Measurements from ENCODE around the gene CHMP6.

The CHMP6 gene

DNA sequence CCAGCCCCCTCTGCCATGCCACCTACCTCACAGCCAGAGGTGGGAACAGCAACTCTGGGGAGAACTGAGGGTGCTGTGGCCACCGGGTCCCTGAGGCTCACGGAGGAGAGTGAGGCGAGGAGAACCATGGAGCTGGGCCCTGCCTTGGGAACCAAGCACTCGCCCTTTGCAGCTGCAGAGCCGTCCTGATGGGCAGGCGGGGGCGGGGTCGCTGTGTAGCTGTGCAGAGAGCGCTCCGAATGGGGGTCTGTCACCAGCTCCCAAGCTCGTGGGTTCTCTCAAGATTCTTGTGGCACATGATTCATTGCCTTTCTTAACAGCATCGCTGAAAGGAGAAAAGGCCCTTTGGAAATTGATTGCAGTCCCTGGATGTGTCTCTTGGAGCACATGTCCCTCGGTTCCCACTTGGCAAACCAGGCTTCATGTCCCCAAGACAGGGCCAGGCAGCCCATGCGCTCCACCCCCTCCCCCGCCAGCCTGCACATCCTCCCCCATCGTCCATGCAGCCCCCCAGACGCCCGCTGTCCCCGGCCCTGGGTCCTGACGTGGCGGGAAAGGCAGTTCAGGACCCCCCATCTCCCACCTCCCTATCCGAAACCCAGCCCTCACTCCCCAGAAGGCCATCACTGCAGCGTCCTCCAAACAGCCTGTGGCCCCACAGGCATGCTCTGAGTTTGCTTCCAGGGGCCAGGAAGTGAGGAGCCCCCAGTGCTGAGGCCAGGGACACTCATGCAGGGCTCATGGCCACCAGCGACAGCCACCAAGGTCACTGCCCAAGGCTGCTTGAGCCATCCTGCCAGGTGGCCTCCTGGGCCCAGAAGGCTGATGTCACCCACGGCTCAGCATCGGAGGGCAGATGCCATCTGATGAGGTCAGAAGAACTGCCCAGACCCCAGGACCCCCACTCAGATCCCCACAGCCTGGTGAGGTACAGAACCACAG lies 20.6 kb upstream of the CHMP6 start:
- in situ Hi-C loops (cut with HindIII; ENCODE audit: low sequenced_read_pairs), result no loop called here

DNA sequence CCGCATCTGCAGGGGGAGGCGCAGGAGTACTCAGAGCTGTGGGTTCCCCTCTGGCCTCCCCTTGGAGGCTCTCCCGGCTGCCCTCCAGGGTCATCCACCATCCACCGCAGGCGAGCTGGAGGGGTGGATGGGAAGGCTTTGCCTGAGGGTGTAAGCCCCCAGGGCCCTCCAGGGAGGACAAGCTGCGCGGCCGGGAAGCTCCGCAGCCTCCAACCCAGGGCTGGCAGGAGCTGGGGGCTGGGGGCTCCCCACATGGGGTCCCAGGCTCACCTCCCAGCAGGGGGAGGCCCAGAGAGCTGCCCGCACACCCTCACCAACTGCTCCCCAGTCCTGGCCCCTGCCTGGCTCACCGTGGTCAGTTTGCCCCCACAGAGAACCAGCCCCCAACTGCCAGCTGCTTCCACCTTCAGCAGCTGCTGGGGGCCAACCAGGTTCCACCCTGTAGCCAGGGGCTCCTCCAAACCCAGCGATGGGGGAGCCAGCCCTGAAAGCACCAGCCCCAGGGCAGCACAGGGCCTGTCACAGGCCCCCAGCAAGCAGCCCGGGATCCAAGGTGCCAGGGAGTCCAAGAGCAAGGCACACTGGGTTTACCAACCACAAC lies 19.8 kb upstream of the CHMP6 start:
- in situ Hi-C loops (cut with HindIII; ENCODE audit: low sequenced_read_pairs), result no loop called here

DNA sequence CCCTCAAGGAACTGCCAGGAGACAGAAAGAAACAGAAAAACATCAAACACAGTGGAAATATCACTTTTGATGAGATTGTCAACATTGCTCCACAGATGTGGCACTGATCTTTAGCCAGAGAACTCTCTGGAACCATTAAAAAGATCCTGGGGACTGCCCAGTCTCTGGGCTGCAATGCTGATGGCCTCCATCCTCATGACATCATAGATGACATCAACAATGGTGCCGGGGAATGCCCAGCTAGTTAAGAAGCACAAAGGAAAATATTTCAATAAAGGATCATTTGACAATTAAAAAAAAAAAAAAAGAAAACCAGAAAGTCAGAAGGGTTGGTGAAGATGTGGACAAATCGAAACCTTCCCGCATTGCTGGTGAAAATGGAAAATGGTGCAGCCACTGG lies 14.9 kb upstream of the CHMP6 start:
- in situ Hi-C loops (cut with HindIII; ENCODE audit: low sequenced_read_pairs), result no loop called here

DNA sequence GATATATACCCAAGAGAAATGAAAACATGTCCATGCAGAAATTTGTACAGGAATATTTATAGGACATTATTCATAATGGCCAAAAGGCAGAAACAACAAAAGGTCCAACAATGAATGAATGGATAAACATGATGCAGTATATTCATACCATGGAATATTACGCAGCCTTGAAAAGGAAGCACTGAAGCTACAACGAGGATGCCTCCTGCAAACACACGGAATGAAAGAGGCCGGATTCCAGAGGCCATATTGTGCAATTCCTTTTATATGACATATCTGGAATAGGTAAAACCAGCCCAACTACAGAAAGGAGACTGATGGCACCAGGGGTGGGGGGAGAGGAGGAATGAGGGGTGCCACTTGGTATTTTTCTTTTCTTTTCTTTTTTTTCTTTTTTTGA lies 14.5 kb upstream of the CHMP6 start:
- in situ Hi-C loops (cut with HindIII; ENCODE audit: low sequenced_read_pairs), result no loop called here

DNA sequence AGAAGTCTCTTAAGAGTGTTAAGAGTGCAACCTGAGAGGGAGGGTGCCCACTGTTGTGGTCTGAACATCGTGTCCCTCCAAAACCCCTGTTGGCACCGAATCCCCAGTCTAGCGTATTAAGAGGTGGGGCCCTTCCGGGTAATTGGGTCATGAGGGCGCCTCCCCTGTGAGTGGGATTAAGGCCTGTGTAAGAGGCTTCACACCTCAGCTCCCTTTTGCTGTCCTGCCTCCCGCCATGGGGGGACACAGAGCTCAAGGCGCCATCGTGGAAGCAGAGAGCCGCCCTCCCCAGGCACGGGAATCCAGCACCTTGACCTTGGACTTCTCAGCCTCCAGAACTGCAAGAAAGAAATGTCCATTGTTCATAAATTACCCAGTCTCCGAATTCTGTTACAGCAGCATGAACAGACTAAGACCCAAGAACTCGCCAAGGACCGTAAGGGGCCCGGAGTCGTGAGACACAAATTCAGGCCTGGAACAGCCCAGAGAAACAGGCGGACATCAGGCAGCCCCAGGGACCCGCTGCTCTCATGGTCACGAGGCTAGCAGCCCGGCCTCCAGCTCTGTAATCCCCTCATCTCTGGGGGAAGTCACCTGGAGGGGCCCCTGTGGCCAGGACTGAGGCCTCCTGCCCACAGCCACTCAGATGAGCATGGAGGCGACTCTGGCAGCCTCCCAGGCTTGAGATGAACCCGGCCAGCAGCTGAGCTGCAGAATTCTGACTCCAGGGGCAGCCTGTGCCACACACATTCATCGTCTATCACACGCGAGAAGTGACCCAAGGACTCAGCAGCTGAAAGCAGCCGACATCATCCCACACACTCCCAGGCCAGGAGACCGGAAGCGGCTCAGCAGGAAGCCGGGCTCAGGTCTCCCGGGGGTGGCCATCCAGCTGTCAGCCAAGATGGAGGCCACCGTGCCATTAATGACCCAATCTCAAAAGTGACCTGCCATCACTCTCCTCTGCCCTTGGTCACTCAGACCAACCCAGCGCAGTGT lies 12.8 kb upstream of the CHMP6 start:
- in situ Hi-C loops (cut with HindIII; ENCODE audit: low sequenced_read_pairs), result no loop called here

DNA sequence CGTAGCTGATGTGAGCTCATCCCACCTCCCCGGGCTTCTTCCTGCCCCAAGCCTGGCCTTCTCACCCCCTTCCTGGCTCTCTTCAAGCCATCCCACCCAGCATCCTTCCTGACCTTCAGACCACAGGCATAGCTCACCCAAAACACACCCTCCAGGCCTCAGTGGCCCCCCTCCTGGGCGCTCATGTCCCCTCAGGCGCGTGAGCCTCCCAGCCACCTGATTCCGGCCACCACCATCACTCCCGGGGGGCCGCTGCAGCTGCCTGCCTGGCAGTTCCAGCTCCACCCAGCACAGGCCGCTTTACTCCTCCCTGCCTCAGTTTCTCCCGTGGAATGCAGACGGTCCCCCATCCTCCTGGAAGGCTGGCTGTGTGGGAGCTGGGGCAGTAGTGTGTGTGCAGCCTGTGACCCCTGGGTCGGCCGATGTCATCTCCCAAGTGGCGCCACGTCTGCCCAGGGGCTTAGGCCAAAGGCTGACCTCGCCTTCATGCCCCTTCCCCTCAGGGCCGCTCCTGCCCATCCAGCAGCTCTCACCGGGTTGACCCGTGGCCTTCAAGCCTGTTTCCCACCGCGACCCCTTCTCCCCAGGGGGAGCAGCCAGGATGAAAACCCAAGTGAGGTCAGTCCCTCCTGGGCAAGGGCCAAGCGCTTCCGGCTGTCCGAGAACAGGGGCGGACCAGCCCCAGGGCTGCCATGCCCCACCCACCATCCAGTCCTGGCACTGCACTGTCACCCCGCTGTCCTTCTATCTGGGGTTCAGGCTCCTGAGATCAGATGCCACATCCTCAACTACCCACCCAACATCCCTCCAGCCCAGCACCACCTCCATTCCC lies 11.9 kb upstream of the CHMP6 start:
- in situ Hi-C loops (cut with HindIII; ENCODE audit: low sequenced_read_pairs), result no loop called here

DNA sequence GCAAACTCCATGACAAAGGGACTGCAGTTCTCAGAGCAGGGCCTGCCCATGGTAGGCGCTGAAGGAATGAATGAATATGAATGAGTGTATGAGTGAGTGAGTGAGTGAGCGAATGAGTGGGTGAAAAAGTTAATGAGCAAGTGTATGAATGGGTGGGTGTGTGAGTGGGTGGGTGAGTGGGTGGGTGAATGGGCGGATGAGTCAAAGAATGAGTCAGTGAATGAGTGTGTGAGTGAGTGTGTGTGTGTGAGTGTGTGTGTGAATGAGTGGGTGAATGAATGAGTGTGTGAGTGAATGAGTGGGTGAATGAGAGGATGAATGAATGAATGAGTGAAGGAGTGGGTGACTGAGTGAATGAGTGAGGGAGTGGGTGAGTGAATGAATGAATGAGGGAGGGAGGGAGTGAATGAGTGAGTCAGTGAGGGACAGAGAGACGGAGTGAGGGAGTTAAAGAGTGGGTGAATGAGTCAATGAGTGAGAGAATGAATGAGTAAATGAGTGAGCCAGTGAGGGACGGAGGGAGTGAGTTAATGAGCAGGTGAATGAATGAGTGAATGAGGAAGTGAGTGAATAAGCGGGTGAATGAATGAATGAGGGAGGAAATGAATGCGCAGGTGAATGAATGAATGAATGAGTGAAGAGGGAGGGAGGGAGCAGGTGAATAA lies 11.1 kb upstream of the CHMP6 start:
- in situ Hi-C loops (cut with HindIII; ENCODE audit: low sequenced_read_pairs), result no loop called here

DNA sequence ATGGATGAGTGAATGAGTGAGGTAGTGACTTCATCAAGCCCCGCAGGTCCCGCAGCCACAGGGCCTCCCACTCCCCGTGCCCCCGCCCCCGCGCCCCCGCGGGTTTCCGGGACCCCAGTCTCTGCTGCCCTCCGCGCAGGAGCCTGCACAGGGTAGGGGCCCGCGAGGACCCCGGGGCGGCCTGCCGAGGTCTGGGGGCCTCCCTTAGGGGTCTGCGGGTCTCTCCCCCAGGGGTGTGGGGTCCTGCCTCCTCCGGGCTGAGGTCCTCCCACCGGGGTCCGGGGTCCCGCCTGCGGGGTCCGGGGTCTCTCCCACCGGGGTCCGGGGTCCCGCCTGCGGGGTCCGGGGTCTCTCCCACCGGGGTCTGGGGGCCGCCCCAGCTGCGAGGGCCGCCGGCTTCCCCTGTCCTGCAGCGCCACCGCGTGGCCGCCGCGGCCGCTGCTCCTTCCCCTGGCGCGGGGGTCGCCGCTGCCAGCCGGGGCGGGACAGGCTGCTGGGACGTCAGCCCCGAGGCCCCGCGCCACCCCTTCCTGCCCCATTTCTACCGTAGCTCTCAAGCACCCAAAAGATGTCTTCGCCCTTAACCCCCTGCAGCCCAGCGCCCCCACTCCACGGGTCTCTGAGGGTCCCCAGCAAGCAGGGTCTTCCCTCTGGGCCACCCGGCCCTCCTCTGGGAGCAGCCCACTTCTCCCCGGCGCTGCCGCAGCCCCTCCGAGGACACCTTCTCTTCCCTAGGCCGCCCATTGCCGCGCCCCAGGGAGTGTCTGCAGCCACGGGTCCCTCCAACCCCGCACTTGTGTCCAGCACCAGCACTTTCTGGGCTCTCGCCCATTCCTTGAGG lies 10.4 kb upstream of the CHMP6 start:
- in situ Hi-C loops (cut with HindIII; ENCODE audit: low sequenced_read_pairs), result no loop called here

DNA sequence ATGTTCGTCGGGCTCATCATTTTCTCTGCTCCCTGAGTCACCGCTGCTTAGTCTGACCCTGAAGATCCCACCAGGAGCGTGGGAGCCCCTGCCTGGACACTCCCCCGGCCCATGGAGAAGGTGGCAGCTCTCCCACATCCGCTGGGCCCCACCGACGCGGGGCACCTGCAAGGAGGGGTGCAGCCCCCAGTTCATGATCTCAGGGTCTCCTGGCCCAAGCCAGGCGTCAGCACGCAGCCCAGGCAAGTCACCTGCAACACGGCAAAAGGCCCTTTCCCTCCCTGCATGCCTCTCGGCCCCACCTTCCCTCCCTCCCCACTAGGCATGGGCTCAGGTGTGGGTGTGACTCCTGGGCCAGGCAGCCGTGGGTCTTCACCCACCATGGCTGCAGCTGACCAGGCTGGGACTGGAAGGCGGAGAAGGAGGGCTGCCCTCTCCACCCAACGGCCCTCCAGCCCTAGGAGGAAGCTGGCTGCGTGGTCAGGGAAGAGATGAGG lies 9.7 kb upstream of the CHMP6 start:
- in situ Hi-C loops (cut with HindIII; ENCODE audit: low sequenced_read_pairs), result no loop called here

DNA sequence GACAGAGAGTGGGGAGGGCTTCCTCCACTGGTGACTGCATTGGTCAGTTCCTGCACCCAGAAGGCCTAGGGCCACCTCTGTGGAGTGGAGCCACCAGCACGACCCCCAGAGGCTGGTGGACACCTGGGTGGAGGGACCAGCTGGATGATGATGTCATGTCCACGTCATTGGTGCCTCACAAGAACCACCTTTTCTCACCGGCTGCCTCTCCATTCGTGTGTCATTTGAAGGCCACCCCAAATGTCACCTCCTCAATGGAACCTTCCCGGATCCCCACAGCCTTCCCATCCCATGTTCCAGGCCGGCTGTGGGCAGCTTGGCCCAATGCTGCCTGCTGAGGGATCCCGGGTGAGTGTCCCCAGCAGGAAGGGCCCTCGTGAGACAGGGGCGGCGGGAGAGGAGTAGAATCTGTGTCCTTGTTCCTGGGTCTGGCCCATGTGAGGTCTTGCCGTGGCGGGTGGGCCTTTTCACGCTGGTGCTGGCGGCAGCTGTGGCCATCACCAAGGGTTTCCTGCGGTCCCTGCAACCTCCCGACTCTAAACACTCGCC lies 9.1 kb upstream of the CHMP6 start:
- in situ Hi-C loops (cut with HindIII; ENCODE audit: low sequenced_read_pairs), result no loop called here

DNA sequence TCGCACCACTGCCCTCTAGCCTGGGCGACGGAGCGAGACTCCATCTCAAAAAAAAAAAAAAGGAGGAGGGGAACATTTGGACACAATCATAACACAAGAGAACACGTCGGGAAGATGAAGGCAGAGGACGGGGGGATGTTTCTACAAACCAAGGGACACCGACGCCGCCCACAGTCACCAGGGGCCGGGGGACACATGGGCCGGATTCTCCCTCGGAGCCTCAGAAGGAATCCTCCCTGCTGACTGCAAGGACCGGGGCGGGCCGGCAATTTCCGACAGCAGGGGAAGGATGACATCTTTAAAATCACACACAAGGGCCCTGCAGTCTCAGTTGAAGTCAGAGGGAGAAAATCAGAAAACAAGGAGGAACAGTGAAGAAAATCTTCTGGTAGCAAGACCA lies 8.1 kb upstream of the CHMP6 start:
- in situ Hi-C loops (cut with HindIII; ENCODE audit: low sequenced_read_pairs), result no loop called here

DNA sequence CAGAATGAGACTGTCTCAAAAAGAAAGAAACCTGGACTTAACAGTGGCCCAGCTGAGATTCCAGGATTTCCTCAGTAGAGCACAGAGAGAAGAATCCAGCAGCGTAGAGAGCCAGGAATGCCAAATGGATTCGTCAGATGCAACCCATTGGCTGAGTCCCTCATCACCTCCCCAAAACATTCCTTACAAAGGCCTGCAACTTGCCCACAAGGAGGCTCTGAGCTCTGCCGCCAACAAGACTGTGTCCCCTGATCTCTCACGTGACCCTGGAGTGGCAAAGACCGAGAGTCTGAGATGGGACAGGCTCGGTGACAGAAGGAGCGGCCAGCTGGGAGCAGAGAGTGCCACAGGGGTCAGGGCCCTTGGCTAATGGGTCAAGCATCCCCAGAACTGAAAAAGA lies 6.9 kb upstream of the CHMP6 start:
- in situ Hi-C loops (cut with HindIII; ENCODE audit: low sequenced_read_pairs), result no loop called here

DNA sequence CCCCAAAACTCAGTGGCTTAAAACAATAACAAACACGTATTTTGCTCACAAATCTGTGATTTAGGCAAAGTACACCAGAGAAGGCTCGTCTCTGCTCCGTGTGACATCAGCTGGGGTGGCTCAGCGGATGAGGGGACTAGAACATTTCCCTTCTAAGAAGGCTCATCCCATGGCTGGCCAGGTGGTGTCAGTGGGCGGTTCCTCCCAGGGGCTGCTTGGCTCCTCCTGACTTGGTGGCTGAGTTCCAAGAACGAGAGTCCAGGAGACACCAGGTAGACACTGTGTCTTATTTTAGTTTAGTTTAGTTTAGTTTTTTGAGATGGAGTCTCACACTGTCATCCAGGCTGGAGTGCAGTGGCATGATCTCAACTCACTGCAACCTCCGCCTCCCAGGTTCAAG lies 5.6 kb upstream of the CHMP6 start:
- in situ Hi-C loops (cut with HindIII; ENCODE audit: low sequenced_read_pairs), result no loop called here

DNA sequence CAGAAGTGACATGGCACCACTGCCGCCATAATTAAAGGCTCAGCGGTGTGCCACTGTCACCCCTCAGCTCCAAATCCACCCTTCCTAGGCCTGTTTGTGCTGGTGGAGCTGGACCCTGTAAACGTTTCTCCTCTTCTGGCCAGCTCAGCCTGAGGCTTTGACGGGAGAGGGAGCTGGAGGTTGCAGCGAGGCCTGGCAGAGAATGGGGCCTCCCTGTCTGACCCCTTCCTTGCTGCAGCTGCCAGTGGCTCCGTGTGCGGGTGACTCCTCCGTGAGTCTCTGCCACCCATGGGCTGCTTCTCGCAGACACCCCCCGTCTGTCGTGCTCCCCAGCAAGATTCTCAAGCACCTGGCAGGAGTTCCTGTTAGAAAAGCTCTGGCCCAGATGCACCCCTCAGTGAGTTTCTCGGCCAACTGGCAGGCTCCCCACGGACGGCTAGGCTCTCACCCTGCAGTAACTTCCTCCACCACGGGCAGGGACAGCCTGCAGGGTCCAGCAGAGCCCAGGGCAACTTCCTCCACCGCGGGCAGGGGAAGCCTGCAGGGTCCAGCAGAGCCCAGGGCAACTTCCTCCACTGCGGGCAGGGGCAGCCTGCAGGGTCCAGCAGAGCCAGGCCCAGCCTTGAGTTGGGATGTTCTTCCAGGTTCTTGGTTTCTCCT lies 4.7 kb upstream of the CHMP6 start:
- in situ Hi-C loops (cut with HindIII; ENCODE audit: low sequenced_read_pairs), result no loop called here

DNA sequence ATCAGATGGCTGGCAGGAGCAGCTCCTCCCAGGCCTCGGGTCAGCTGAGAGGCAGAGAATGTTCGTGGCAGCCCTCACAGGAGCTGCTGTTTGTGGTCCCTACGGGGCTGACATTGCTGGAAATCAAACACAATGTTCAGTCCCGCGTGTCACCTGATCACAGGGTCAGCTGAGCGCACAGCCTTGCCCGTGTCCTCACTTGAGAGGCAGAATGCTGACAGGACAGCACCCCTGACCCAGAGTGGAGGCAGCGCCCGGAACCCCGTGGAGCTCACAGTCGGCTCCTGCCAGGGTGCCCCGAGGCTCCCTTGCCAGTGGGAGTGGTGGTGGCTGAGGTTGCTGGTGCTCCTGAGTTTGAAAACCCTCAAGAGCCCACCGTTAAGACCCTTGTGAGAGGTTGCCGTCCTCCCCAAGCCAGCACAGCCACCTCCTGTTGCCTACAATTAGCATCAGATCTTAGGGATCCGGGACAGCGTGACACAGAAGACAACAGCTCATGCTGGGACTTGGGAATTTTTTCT lies 3.6 kb upstream of the CHMP6 start:
- in situ Hi-C loops (cut with HindIII; ENCODE audit: low sequenced_read_pairs), result no loop called here

DNA sequence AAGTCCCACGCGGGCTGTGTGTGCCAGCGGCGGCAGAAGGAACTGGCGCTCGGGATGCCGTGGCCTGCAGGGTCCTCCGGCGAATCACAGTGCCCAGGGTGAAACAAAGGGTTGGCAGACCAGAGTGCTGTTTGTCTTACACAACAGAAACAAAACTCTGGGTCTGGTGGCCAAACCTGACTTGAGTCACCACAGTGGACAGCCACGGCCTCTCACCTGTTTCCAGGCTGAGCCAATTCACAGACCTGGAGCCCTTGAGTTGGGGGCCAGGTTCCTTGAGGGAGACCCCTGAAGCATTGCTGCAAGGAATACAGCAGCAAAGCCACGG lies 2.1 kb upstream of the CHMP6 start:
- in situ Hi-C loops (cut with HindIII; ENCODE audit: low sequenced_read_pairs), result no loop called here

DNA sequence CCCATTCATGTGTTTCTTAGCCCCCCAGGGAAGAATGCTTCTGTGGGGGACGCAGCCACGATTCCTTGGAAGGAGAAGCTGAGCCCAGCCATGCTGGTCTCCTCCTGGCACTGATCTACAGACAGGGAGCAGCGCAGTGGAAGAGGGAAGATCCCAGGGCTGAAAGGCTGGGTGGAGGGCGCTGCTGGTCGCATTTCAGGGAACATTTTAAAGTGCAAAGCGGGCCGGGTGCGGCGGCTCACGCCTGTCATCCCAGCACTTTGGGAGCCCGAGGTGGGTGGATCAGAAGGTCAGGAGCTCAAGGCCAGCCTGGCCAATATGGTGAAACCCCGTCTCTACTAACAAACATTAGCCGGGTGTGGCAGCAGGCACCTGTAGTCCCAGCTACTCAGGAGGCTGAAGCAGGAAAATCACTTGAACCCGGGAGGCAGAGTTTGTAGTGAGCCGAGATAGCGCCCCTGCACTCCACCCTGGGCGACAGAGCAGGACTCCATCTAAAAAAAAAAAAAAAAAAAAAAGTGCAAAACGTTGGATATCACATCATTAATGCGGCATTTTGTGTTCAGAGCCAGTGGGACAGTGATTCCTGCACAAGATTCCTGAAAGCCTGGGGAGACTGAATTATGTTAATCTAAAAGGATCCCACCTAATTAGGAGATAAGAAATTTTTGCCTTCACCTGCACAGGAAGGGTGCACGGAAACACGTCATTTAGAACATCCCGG lies 558 bp upstream of the CHMP6 start:
- in situ Hi-C loops (cut with HindIII; ENCODE audit: low sequenced_read_pairs), result no loop called here

Data from DLD1 (cell line).